T follicular helper cell (primary cell): ENCODE results near the gene LYRM7.
"Not testable (repeated sequence)": the region's sequence is repeated elsewhere in the genome, so short reads cannot be mapped to it uniquely, and the experiment has no call there.

Source experiments
- DNase-seq: peaks from one replicate; pipeline ENCODE4 v3.0.0-alpha.2; 2020; ENCODE audit warnings: low read depth

Gene LYRM7

GRCh38 chr5:131180407-131180806, 9.7 kb downstream of the LYRM7 start:
- DNase-seq, result no peak

GRCh38 chr5:131182839-131183238, 12.1 kb downstream of the LYRM7 start:
- no peak for DNase-seq

GRCh38 chr5:131185523-131186104, 14.9 kb downstream of the LYRM7 start:
- no peak for DNase-seq

GRCh38 chr5:131186561-131187256, 16.0 kb downstream of the LYRM7 start:
- no peak for DNase-seq

- DNase-seq, result no peak
Observed at GRCh38 chr5:131193106-131193505, 22.4 kb downstream of the LYRM7 start.

GRCh38 chr5:131193897-131194296, 23.2 kb downstream of the LYRM7 start:
- not testable (repeated sequence) for DNase-seq

GRCh38 chr5:131194725-131195124, 24.0 kb downstream of the LYRM7 start:
- no peak for DNase-seq

- no peak for DNase-seq
Observed at GRCh38 chr5:131195696-131196095, 25.0 kb downstream of the LYRM7 start.

GRCh38 chr5:131196331-131196730, 25.6 kb downstream of the LYRM7 start:
- no peak for DNase-seq

GRCh38 chr5:131198625-131199024, 27.9 kb downstream of the LYRM7 start:
- no peak for DNase-seq

GRCh38 chr5:131200560-131200959, 29.8 kb downstream of the LYRM7 start:
- no peak for DNase-seq

- no peak for DNase-seq
Observed at GRCh38 chr5:131204964-131205363, 34.2 kb downstream of the LYRM7 start.

GRCh38 chr5:131206061-131206460, 35.3 kb downstream of the LYRM7 start:
- DNase-seq, result no peak

GRCh38 chr5:131206772-131207171, 36.0 kb downstream of the LYRM7 start:
- no peak for DNase-seq

- no peak for DNase-seq
Observed at GRCh38 chr5:131209175-131209505, 38.4 kb downstream of the LYRM7 start.

- peak; percentile 45 for DNase-seq
Observed at GRCh38 chr5:131209506-131210150, 38.9 kb downstream of the LYRM7 start.

GRCh38 chr5:131210151-131210510, 39.4 kb downstream of the LYRM7 start:
- DNase-seq, result no peak

- no peak for DNase-seq
Observed at GRCh38 chr5:131211669-131212068, 40.9 kb downstream of the LYRM7 start.

- no peak for DNase-seq
Observed at GRCh38 chr5:131212471-131213021, 41.8 kb downstream of the LYRM7 start.

- DNase-seq, result no peak
Observed at GRCh38 chr5:131214609-131215227, 44.0 kb downstream of the LYRM7 start.

GRCh38 chr5:131217791-131218190, 47.0 kb downstream of the LYRM7 start:
- DNase-seq, result no peak

GRCh38 chr5:131218392-131218791, 47.6 kb downstream of the LYRM7 start:
- no peak for DNase-seq

GRCh38 chr5:131220566-131220965, 49.8 kb downstream of the LYRM7 start:
- no peak for DNase-seq
